ENCODE data around the gene IL17RC. TPM values are rescaled to one million over a fixed set of nuclear protein-coding genes. Genes with fewer than 3 reads are reported as not detected.

IL17RC gene
- total RNA-seq, 1 experiment from 2014 or later: 23.6 TPM

DNA sequence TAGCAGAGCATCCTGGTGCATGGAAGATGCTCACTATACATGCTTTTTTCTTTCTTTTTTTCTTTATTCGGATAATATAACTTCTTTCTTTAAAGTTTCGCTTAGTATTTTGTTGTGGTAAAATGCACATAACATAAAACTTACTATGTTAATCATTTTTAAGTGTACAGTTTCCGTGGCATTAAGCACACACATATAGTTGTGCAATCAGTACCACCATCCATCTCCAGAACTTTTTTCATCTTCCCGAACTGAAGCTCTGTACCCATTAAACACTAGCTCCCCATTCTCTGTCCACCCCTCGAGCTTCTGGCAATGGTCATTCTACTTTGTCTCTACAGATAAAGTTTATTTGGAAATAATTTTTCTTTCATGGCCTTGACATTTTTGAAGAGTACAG lies 27.5 kb upstream of the IL17RC start:
- in situ Hi-C loops (cut with HindIII; ENCODE audit: low pct_unique_long_range_greater_than_20kb, low sequenced_read_pairs): no loop called here
- Histone ChIP-seq H3K27me3 (ENCODE audit: control insufficient read depth, insufficient read depth, low read length) (no peaks in the 10 kb centered on the region), H3K36me3 (ENCODE audit: control insufficient read depth, insufficient read depth, low read length) (peaks cover 8% of the 10 kb centered on the region; the same call in 1 of the 2 replicates), H3K27ac (ENCODE audit: low read length) (peak overlapping the region; percentile 69), H3K4me3 (ENCODE audit: low read depth in 2 of 2, low read length in 2 of 2) (no peak overlapping the region), H3K9me3 (ENCODE audit: control insufficient read depth, insufficient read depth, low read depth, low read length) (no peaks in the 10 kb centered on the region), H3K4me1 (ENCODE audit: control insufficient read depth, insufficient read depth, low read length) (peaks cover 8% of the 10 kb centered on the region)
- DNase-seq (ENCODE audit: low read depth, low spot score): no peak
- ChIA-PET POLR2A (no interaction called here), CTCF (no interaction called here)
- ATAC-seq: no peak
- TF ChIP-seq TCF7L2 (IDR thresholded peaks at IDR 0.05; ENCODE audit: low read depth, low read length) (no peak), SIN3A (IDR thresholded peaks at IDR 0.05; ENCODE audit: borderline replicate concordance, insufficient read depth, low read depth, low read length) (no peak), CTCF (IDR thresholded peaks at IDR 0.05) (no peak), REST (IDR thresholded peaks at IDR 0.05; ENCODE audit: insufficient read depth in 1 of 2, low read depth in 2 of 2, low read length in 1 of 2) (no peak), POLR2AphosphoS5 (IDR thresholded peaks at IDR 0.05; ENCODE audit: low read depth, low read length) (no peak)
- intact Hi-C loops (cut with micrococcal nuclease; ENCODE audit: unreplicated experiment): no loop called here
- BruUV-seq (replicated peaks): no TSS peak

DNA sequence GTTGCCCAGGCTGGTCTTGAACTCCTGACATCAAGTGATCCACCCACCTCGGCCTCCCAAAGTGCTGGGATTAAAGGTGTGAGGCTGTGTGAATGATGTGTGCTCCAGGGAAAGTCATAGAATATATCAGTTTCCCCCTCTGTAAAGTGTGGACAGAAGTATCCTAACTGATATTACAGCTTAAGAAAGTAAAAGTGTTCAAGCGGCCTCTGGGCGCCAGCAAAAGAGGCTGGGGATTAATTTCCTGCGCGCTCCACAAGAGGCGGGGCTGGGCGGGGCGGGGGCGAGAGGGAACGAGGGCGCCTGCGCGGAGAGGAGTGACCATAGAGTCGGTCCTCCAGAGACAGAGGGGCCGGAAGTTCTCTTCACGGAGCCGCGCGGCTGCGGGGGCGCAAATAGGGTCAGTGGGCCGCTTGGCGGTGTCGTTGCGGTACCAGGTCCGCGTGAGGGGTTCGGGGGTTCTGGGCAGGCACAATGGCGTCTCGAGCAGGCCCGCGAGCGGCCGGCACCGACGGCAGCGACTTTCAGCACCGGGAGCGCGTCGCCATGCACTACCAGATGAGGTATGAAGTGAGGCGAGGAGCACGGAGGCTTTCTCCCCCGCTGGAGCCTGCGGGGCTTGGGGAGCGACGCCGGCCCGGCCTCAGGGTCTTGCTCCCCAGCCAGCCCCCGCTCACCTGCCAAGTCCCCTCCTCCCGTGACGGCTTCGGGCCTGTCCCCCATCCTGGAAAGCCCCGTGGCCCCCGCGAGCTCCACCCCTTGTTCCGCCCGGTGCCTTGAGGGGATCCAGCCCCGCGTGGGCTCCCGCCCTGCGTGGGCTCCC lies 26.4 kb upstream of the IL17RC start, which contains the start of gene JAGN1:
TSS of gene JAGN1 (plus strand) at position 362 of the 823 bp plus-strand sequence. CDS start at position 475, 113 bp downstream.
- H3K4me3 ChIP-seq (ENCODE audit: low read depth in 2 of 2, low read length in 2 of 2): peak within 1 kb of the TSS; percentile 84 to 90
- BruUV-seq (replicated peaks): no TSS peak
- ChIA-PET POLR2A (no interaction called here), CTCF (no interaction called here)
- H3K9me3 ChIP-seq (ENCODE audit: control insufficient read depth, insufficient read depth, low read depth, low read length): no peaks in the 10 kb centered on the region
- peaks cover 8% of the 10 kb centered on the region; the same call in 1 of the 2 replicates for H3K36me3 ChIP-seq (ENCODE audit: control insufficient read depth, insufficient read depth, low read length)
- intact Hi-C loops (cut with micrococcal nuclease; ENCODE audit: unreplicated experiment): no loop called here
- H3K27me3 ChIP-seq (ENCODE audit: control insufficient read depth, insufficient read depth, low read length): no peaks in the 10 kb centered on the region
- H3K27ac ChIP-seq (ENCODE audit: low read length): peak within 1 kb of the TSS; percentile 94
- peaks cover 3% of the 10 kb centered on the region; the same call in 1 of the 2 replicates for H3K4me1 ChIP-seq (ENCODE audit: control insufficient read depth, insufficient read depth, low read length)
- DNase-seq (ENCODE audit: low read depth, low spot score): peak; percentile 35
- in situ Hi-C loops (cut with HindIII; ENCODE audit: low pct_unique_long_range_greater_than_20kb, low sequenced_read_pairs): no loop called here
- ATAC-seq: peak; percentile 91
- TF ChIP-seq CTCF (IDR thresholded peaks at IDR 0.05): no peak
- peak; percentile 81 for TF ChIP-seq POLR2AphosphoS5 (IDR thresholded peaks at IDR 0.05; ENCODE audit: low read depth, low read length)

Data from Panc1 (cell line).